ENCODE data around the gene GRB7. TPM values are rescaled to one million over a fixed set of nuclear protein-coding genes. Genes with fewer than 3 reads are reported as not detected.

GRB7 gene
- total RNA-seq, 5 donors from 2014 or later (not counting 1 experiment from before 2014, with no cell fraction given), result 0.19 to 0.41 (median 0.30) TPM; not detected in 2

- no peak overlapping the region for H3K4me3 ChIP-seq (ENCODE audit: control insufficient read depth in 1 of 2, extremely low read depth in 1 of 2, low read length in 1 of 2)
- ChIA-PET POLR2A (no interaction called here), CTCF (interaction anchor here in 1 of 2 donors (0.5 to 2.5 kb wide), 8 partner anchors 11 to 131 kb away, joined by 3 to 14 read pairs (median 3); partner anchors contain the start of gene MIEN1)
- ATAC-seq (replicated peaks in 1 of 4) (no peak), DNase-seq (peak in 1 of 35 experiments; percentile 33)
- no peaks in the 10 kb centered on the region for H3K36me3 Mint-ChIP-seq
- H3K9me3 Mint-ChIP-seq, result no peaks in the 10 kb centered on the region
- H3K4me1 ChIP-seq (ENCODE audit: control insufficient read depth in 1 of 2, extremely low read depth in 1 of 2, insufficient read depth in 2 of 2, low read length in 2 of 2), result peaks cover 22 to 50% of the 10 kb centered on the region in 2 experiments
- peak overlapping the region; percentile 83 to 96 for H3K27ac Mint-ChIP-seq
- 90% methylated on average over 9 of the region's 13 CpGs for WGBS (ENCODE audit: insufficient coverage)
- no peak overlapping the region for H3K27ac ChIP-seq (ENCODE audit: low read length)
- no peaks in the 10 kb centered on the region for H3K27me3 Mint-ChIP-seq
- peaks cover 35 to 42% (median 38%) of the 10 kb centered on the region in 3 donors for H3K4me1 Mint-ChIP-seq
- peak overlapping the region; percentile 41 to 69 (median 68) for H3K4me3 Mint-ChIP-seq
- no peaks in the 10 kb centered on the region for H3K36me3 ChIP-seq (ENCODE audit: control insufficient read depth in 2 of 2, extremely low read depth in 1 of 2, insufficient read depth in 1 of 2, low read length in 1 of 2)
- H3K9me3 ChIP-seq, result no peaks in the 10 kb centered on the region
- H3K27me3 ChIP-seq (replicated peaks in 1 of 2; ENCODE audit: control insufficient read depth in 2 of 2, extremely low read depth in 1 of 2, insufficient read depth in 2 of 2, low read length in 1 of 2), result peaks cover 0 to 5% of the 10 kb centered on the region in 2 experiments
These were observed 14.6 kb downstream of the GRB7 start for GRCh38 chr17:39752241-39752881.

GRCh38 chr17:39753514-39754160 lies 15.9 kb downstream of the GRB7 start:
- H3K4me1 Mint-ChIP-seq, result peaks cover 48 to 55% (median 51%) of the 10 kb centered on the region in 3 donors
- WGBS (ENCODE audit: insufficient coverage), result 0% methylated on average over 43 of the region's 55 CpGs

GRCh38 chr17:39754161-39754957 lies 16.6 kb downstream of the GRB7 start:
- H3K4me1 Mint-ChIP-seq, result peaks cover 55 to 62% (median 57%) of the 10 kb centered on the region in 3 donors
- H3K36me3 Mint-ChIP-seq, result peaks cover 3% of the 10 kb centered on the region
- ChIA-PET POLR2A (interaction anchor here in 1 of 2 donors (0.5 to 1.5 kb wide), 3 partner anchors 16 to 52 kb away, joined by 3 to 5 read pairs (median 4); no protein-coding TSS in a partner anchor), CTCF (interaction anchor here in 1 of 2 donors (0.5 to 2.5 kb wide), 12 partner anchors 15 to 226 kb away, joined by 3 to 14 read pairs (median 4); partner anchors contain the start of genes IKZF3, MIEN1 and PSMD3)
- Histone ChIP-seq H3K36me3 (ENCODE audit: control insufficient read depth in 2 of 2, extremely low read depth in 1 of 2, insufficient read depth in 1 of 2, low read length in 1 of 2) (no peaks in the 10 kb centered on the region), H3K9me3 (no peaks in the 10 kb centered on the region), H3K4me1 (ENCODE audit: control insufficient read depth in 1 of 2, extremely low read depth in 1 of 2, insufficient read depth in 2 of 2, low read length in 2 of 2) (peaks cover 33 to 69% of the 10 kb centered on the region in 2 experiments), H3K4me3 (ENCODE audit: control insufficient read depth in 1 of 2, extremely low read depth in 1 of 2, low read length in 1 of 2) (peak overlapping the region; percentile 45 to 75), H3K27me3 (replicated peaks in 1 of 2; ENCODE audit: control insufficient read depth in 2 of 2, extremely low read depth in 1 of 2, insufficient read depth in 2 of 2, low read length in 1 of 2) (peaks cover 0 to 5% of the 10 kb centered on the region in 2 experiments), H3K27ac (ENCODE audit: low read length) (peak overlapping the region; percentile 98)
- peak overlapping the region; percentile 69 to 81 (median 73) for H3K4me3 Mint-ChIP-seq
- ATAC-seq (replicated peaks in 1 of 4) (peak; percentile 81 to 83 (median 82)), DNase-seq (peak; percentile 94 to 99 (median 97))
- no peaks in the 10 kb centered on the region for H3K9me3 Mint-ChIP-seq
- no peaks in the 10 kb centered on the region for H3K27me3 Mint-ChIP-seq
- WGBS (ENCODE audit: insufficient coverage), result under 1% methylated on average over 61 of the region's 91 CpGs
- H3K27ac Mint-ChIP-seq, result peak overlapping the region; percentile 98 to 99

More at GRCh38 chr17:39753514-39754160, 15.9 kb downstream of the GRB7 start:
- peak overlapping the region; percentile 49 to 52 for H3K4me3 ChIP-seq (ENCODE audit: control insufficient read depth in 1 of 2, extremely low read depth in 1 of 2, low read length in 1 of 2)
- DNase-seq (peak in 22 of 35 experiments; percentile 37 to 89 (median 55)), ATAC-seq (replicated peaks in 1 of 4) (peak; percentile 29 to 44 (median 38))
- H3K36me3 ChIP-seq (ENCODE audit: control insufficient read depth in 2 of 2, extremely low read depth in 1 of 2, insufficient read depth in 1 of 2, low read length in 1 of 2), result no peaks in the 10 kb centered on the region
- Mint-ChIP-seq H3K4me3 (peak overlapping the region; percentile 69 to 81 (median 70)), H3K27me3 (no peaks in the 10 kb centered on the region), H3K9me3 (no peaks in the 10 kb centered on the region), H3K36me3 (no peaks in the 10 kb centered on the region), H3K27ac (peak overlapping the region; percentile 91 to 96)
- CTCF ChIA-PET, result interaction anchor here in 1 of 2 donors (0.5 to 2.5 kb wide), 7 partner anchors 23 to 133 kb away, joined by 3 to 14 read pairs (median 5); partner anchors contain the start of genes IKZF3 and MIEN1
- POLR2A ChIA-PET, result interaction anchor here in 1 of 2 donors (0.6 kb wide), 2 partner anchors 101 to 1111 kb away, joined by 3 to 4 read pairs; no protein-coding TSS in a partner anchor
- peaks cover 0 to 5% of the 10 kb centered on the region in 2 experiments for H3K27me3 ChIP-seq (replicated peaks in 1 of 2; ENCODE audit: control insufficient read depth in 2 of 2, extremely low read depth in 1 of 2, insufficient read depth in 2 of 2, low read length in 1 of 2)
- H3K4me1 ChIP-seq (ENCODE audit: control insufficient read depth in 1 of 2, extremely low read depth in 1 of 2, insufficient read depth in 2 of 2, low read length in 2 of 2), result peaks cover 30 to 63% of the 10 kb centered on the region in 2 experiments
- H3K27ac ChIP-seq (ENCODE audit: low read length), result peak overlapping the region; percentile 95
- H3K9me3 ChIP-seq, result no peaks in the 10 kb centered on the region

- Mint-ChIP-seq H3K27me3 (no peaks in the 10 kb centered on the region), H3K4me1 (peaks cover 57 to 68% (median 61%) of the 10 kb centered on the region in 3 donors), H3K36me3 (peaks cover 8% of the 10 kb centered on the region), H3K27ac (peak overlapping the region; percentile 98 to 99), H3K4me3 (peak overlapping the region; percentile 69 to 81 (median 73)), H3K9me3 (no peaks in the 10 kb centered on the region)
- no peaks in the 10 kb centered on the region for H3K9me3 ChIP-seq
- H3K36me3 ChIP-seq (ENCODE audit: control insufficient read depth in 2 of 2, extremely low read depth in 1 of 2, insufficient read depth in 1 of 2, low read length in 1 of 2), result no peaks in the 10 kb centered on the region
- DNase-seq (peak in 3 of 35 experiments; percentile 14 to 41 (median 16)), ATAC-seq (replicated peaks in 1 of 4) (no peak)
- H3K27ac ChIP-seq (ENCODE audit: low read length), result peak overlapping the region; percentile 98
- 18% methylated on average over 8 of the region's 21 CpGs for WGBS (ENCODE audit: insufficient coverage)
- POLR2A ChIA-PET, result interaction anchor here in 1 of 2 donors (0.5 to 1.5 kb wide), 3 partner anchors 15 to 51 kb away, joined by 3 to 5 read pairs (median 4); no protein-coding TSS in a partner anchor
- CTCF ChIA-PET, result interaction anchor here in 1 of 2 donors (0.6 to 1.7 kb wide), 11 partner anchors 15 to 225 kb away, joined by 3 to 8 read pairs (median 3); partner anchors contain the start of genes MIEN1 and PSMD3
- peaks cover 0 to 5% of the 10 kb centered on the region in 2 experiments for H3K27me3 ChIP-seq (replicated peaks in 1 of 2; ENCODE audit: control insufficient read depth in 2 of 2, extremely low read depth in 1 of 2, insufficient read depth in 2 of 2, low read length in 1 of 2)
- peak overlapping the region; percentile 40 to 75 for H3K4me3 ChIP-seq (ENCODE audit: control insufficient read depth in 1 of 2, extremely low read depth in 1 of 2, low read length in 1 of 2)
- H3K4me1 ChIP-seq (ENCODE audit: control insufficient read depth in 1 of 2, extremely low read depth in 1 of 2, insufficient read depth in 2 of 2, low read length in 2 of 2), result peaks cover 33 to 76% of the 10 kb centered on the region in 2 experiments
These were observed 17.3 kb downstream of the GRB7 start for GRCh38 chr17:39754958-39755553.

- 35% methylated on average over 8 of the region's 18 CpGs for WGBS (ENCODE audit: insufficient coverage)
- peak in 1 of 4 experiments; percentile 25 for ATAC-seq (replicated peaks in 1 of 4)
- Histone ChIP-seq H3K4me1 (ENCODE audit: control insufficient read depth in 1 of 2, extremely low read depth in 1 of 2, insufficient read depth in 2 of 2, low read length in 2 of 2) (peaks cover 33 to 80% of the 10 kb centered on the region in 2 experiments), H3K27me3 (replicated peaks in 1 of 2; ENCODE audit: control insufficient read depth in 2 of 2, extremely low read depth in 1 of 2, insufficient read depth in 2 of 2, low read length in 1 of 2) (peaks cover 0 to 2% of the 10 kb centered on the region in 2 experiments), H3K9me3 (no peaks in the 10 kb centered on the region), H3K36me3 (ENCODE audit: control insufficient read depth in 2 of 2, extremely low read depth in 1 of 2, insufficient read depth in 1 of 2, low read length in 1 of 2) (peaks cover 0 to 4% of the 10 kb centered on the region in 2 donors), H3K27ac (ENCODE audit: low read length) (peak overlapping the region; percentile 98), H3K4me3 (ENCODE audit: control insufficient read depth in 1 of 2, extremely low read depth in 1 of 2, low read length in 1 of 2) (peak overlapping the region; percentile 40 to 75)
- Mint-ChIP-seq H3K4me1 (peaks cover 60 to 71% (median 65%) of the 10 kb centered on the region in 3 donors), H3K9me3 (no peaks in the 10 kb centered on the region), H3K27ac (peak overlapping the region; percentile 98 to 99), H3K36me3 (peaks cover 9% of the 10 kb centered on the region), H3K27me3 (no peaks in the 10 kb centered on the region), H3K4me3 (peak overlapping the region; percentile 69 to 81 (median 73))
- ChIA-PET POLR2A (interaction anchor here (0.6 to 1.5 kb wide), 4 partner anchors 14 to 91 kb away, joined by 3 to 5 read pairs (median 4); no protein-coding TSS in a partner anchor), CTCF (interaction anchor here (0.6 to 1.2 kb wide), 6 partner anchors 20 to 662 kb away, joined by 3 to 8 read pairs (median 4); partner anchors contain the start of genes PSMD3 (in 1 of the 2) and TOP2A (in 1 of the 2))
- DNase-seq, result peak; percentile 28 to 83 (median 55)
These were observed 18.0 kb downstream of the GRB7 start for GRCh38 chr17:39755554-39756379.

Measured in T-cell (primary cell).